Fibroblast of mammary gland (primary cell): ENCODE results near the gene THG1L.

ENCODE experiments used
- DNase-seq: peaks from one replicate; pipeline ENCODE4 v3.0.0-alpha.2; 2010; ENCODE audit warnings: low read depth
- H3K4me3 ChIP-seq: 2 replicates; pipeline ENCODE4 v1.5.1; 2011; ENCODE audit warnings: low read depth, mild to moderate bottlenecking, low read length, moderate library complexity; ENCODE audit not compliant: control insufficient read depth
- CTCF ChIP-seq: conservative IDR thresholded peaks from 2 replicates; pipeline ENCODE4 v1.5.1; 2011; ENCODE audit warnings: low read depth, low read length, inconsistent platforms; ENCODE audit not compliant: control insufficient read depth, insufficient read depth

The THG1L gene

GRCh38 chr5:157732596-157733262 is 1.5 kb downstream of the THG1L start:
- no peak for DNase-seq
- no peak for TF ChIP-seq CTCF

GRCh38 chr5:157734436-157734835 is 3.2 kb downstream of the THG1L start:
- no peak for DNase-seq
- no peak for TF ChIP-seq CTCF
- H3K4me3 ChIP-seq: no peak overlapping the region

More at GRCh38 chr5:157732596-157733262, 1.5 kb downstream of the THG1L start:
- no peak overlapping the region for H3K4me3 ChIP-seq

GRCh38 chr5:157735991-157736390 is 4.8 kb downstream of the THG1L start:
- TF ChIP-seq CTCF: no peak
- no peak for DNase-seq
- H3K4me3 ChIP-seq: no peak overlapping the region

- H3K4me3 ChIP-seq: no peak overlapping the region
- TF ChIP-seq CTCF: no peak
- no peak for DNase-seq
Measured at GRCh38 chr5:157739388-157740228, 8.4 kb downstream of the THG1L start.

- DNase-seq: no peak
- peak; percentile 57 for TF ChIP-seq CTCF
- no peak overlapping the region for H3K4me3 ChIP-seq
Measured at GRCh38 chr5:157740229-157740610, 9.0 kb downstream of the THG1L start.

GRCh38 chr5:157741131-157741530 is 9.9 kb downstream of the THG1L start:
- DNase-seq: no peak
- H3K4me3 ChIP-seq: no peak overlapping the region
- TF ChIP-seq CTCF: no peak
